ENCODE measurements around the gene CHTOP.

Gene CHTOP

DNA sequence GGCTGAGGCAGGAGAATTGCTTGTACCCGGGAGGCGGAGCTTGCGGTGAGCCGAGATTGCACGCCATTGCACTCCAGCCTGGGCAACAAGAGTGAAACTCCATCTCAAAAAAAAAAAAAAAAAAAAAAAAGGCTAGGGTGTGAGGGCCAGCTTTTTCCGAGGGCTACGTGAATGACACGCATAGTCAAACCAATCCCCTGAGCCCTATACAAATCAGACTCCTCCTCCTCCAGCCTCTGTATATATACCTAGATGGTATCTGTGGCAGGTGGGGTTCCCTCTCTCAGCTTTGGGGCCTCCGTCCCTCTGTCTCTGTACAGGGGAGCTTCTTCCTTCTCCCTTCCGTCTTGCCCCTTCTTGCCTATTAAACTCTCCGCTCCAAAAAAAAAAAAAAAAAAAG lies 27.7 kb upstream of the CHTOP start:
- Histone ChIP-seq H3K36me3 (ENCODE audit: control insufficient read depth, insufficient read depth, low read length) (no peaks in the 10 kb centered on the region), H3K4me3 (ENCODE audit: low read depth, low read length) (no peak overlapping the region), H3K4me1 (ENCODE audit: control insufficient read depth, insufficient read depth, low read length) (peaks cover 17% of the 10 kb centered on the region), H3K27me3 (ENCODE audit: control insufficient read depth, insufficient read depth, low read length) (no peaks in the 10 kb centered on the region), H3K9me3 (ENCODE audit: control insufficient read depth, insufficient read depth, low read length) (no peaks in the 10 kb centered on the region), H3K27ac (ENCODE audit: low read depth, low read length) (no peak overlapping the region), H3K9ac (ENCODE audit: low read depth, low read length) (no peak overlapping the region)

DNA sequence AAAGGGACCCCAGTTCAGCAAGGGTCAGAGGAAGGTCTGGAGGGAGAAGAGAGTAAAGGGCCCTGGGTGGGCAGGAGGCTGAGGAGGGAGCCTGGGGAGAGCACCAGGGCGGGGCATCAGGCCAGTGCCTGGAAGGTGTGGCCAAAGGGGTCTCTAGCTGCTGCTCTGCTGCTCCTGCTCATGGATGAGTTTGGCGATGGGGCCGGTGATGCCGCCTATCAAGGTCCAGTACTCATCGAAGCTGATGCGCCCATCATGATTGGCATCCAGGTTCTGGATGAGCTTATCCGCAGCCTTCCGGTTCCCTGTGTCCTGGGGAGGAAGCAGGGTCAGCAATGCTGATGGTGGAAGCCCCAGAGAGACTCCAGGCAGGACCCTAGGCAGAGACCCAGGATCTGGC lies 26.5 kb upstream of the CHTOP start:
- H3K27me3 ChIP-seq (ENCODE audit: control insufficient read depth, insufficient read depth, low read length) = no peaks in the 10 kb centered on the region
- no peak overlapping the region for H3K4me3 ChIP-seq (ENCODE audit: low read depth, low read length)
- no peak overlapping the region for H3K27ac ChIP-seq (ENCODE audit: low read depth, low read length)
- H3K9me3 ChIP-seq (ENCODE audit: control insufficient read depth, insufficient read depth, low read length) = no peaks in the 10 kb centered on the region
- H3K4me1 ChIP-seq (ENCODE audit: control insufficient read depth, insufficient read depth, low read length) = peaks cover 22% of the 10 kb centered on the region
- H3K9ac ChIP-seq (ENCODE audit: low read depth, low read length) = no peak overlapping the region
- no peaks in the 10 kb centered on the region for H3K36me3 ChIP-seq (ENCODE audit: control insufficient read depth, insufficient read depth, low read length)

DNA sequence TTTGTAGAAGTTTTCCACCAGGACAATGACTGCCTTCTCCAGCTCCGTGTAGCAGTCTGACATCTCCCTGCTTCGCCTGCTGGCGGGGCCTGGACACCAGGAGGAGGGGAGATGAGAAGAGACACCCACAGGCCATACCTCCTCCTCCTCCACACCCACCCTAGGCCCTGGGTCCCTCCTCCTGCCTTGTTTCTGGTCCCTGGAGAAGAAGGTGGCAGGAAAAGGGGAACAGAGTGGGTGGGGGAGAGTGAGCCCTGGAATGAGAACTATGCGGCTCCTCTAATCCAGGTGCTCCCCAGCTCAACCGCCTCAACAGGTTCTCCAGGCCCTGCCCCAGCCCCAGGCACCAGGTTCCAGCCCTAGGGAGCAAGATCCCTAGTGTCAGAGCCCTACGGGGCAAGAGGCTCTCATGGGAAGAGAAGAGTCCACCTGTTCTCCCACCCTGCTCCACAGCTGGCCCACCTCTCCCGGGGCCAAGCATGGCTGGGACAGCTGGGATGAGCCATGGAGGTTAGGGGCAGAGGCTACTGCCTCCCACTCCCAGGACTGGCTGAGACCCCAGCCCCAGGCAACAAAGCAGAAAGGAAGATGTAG lies 25.7 kb upstream of the CHTOP start:
- Histone ChIP-seq H3K27me3 (ENCODE audit: control insufficient read depth, insufficient read depth, low read length) (no peaks in the 10 kb centered on the region), H3K9me3 (ENCODE audit: control insufficient read depth, insufficient read depth, low read length) (no peaks in the 10 kb centered on the region), H3K27ac (ENCODE audit: low read depth, low read length) (peak overlapping the region; percentile 83), H3K4me1 (ENCODE audit: control insufficient read depth, insufficient read depth, low read length) (peaks cover 28% of the 10 kb centered on the region), H3K4me3 (ENCODE audit: low read depth, low read length) (no peak overlapping the region), H3K36me3 (ENCODE audit: control insufficient read depth, insufficient read depth, low read length) (no peaks in the 10 kb centered on the region), H3K9ac (ENCODE audit: low read depth, low read length) (no peak overlapping the region)

DNA sequence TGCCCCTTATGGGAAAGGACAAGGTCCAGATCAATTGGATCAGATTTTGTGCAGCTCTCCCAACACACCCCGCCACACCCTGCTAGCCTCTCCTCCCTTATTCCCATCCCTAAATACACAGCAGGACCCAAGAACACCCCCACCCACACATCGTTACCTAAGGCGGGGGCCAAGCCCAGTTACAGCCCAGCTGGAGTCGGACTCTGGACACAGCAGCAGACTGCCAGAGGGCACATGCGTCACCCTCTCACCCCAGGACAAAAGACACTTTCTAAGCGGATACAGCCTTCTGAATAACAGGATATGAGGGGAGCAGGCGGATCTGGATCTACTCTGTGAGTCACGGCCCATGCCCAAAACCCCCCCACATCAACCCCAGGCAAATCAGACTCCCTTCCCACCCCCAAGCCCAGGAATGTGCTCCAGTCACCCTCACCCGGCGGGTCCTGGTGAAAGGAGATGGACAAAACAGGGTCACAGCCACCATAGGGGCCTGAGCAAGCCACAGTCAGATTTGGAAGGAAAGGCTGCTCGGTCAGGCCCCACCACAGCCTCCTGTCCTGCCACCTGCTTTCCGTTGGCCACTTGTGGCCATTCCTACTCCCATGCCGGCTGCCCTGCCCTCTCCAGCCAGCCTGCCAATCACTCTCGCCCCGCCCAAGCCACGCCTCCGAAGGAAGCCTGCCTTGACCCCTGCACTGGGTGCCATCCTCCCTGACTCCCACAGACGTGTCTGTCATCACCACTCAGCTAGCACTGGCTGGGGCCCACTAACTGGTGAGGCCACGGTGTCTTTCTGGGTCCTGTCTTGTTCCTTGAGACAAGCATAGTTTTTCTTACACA lies 24.9 kb upstream of the CHTOP start:
- Histone ChIP-seq H3K36me3 (ENCODE audit: control insufficient read depth, insufficient read depth, low read length) (no peaks in the 10 kb centered on the region), H3K27ac (ENCODE audit: low read depth, low read length) (peak overlapping the region; percentile 83), H3K9ac (ENCODE audit: low read depth, low read length) (no peak overlapping the region; the same call in 1 of the 2 replicates), H3K9me3 (ENCODE audit: control insufficient read depth, insufficient read depth, low read length) (no peaks in the 10 kb centered on the region), H3K4me3 (ENCODE audit: low read depth, low read length) (peak overlapping the region; percentile 31), H3K4me1 (ENCODE audit: control insufficient read depth, insufficient read depth, low read length) (peaks cover 30% of the 10 kb centered on the region), H3K27me3 (ENCODE audit: control insufficient read depth, insufficient read depth, low read length) (no peaks in the 10 kb centered on the region)

DNA sequence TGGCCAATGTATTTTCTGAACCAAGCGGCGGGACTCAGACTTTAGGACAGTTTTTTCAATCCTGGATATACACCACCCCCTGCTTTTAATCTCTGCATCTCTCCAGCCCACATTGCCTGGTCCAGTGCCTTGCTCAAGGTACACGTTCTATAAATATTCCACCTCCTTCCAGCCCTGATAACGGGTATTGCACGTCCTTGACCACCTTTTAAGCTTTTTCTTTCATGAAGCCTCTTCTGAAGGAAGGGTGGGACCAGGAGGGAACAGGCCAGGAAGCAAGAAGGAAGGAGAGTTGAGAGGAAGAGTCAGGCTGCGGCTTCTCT lies 24.3 kb upstream of the CHTOP start:
- Histone ChIP-seq H3K27me3 (ENCODE audit: control insufficient read depth, insufficient read depth, low read length) (no peaks in the 10 kb centered on the region), H3K36me3 (ENCODE audit: control insufficient read depth, insufficient read depth, low read length) (no peaks in the 10 kb centered on the region), H3K9me3 (ENCODE audit: control insufficient read depth, insufficient read depth, low read length) (no peaks in the 10 kb centered on the region), H3K27ac (ENCODE audit: low read depth, low read length) (peak overlapping the region; percentile 83), H3K4me3 (ENCODE audit: low read depth, low read length) (no peak overlapping the region), H3K9ac (ENCODE audit: low read depth, low read length) (no peak overlapping the region), H3K4me1 (ENCODE audit: control insufficient read depth, insufficient read depth, low read length) (peaks cover 30% of the 10 kb centered on the region)

DNA sequence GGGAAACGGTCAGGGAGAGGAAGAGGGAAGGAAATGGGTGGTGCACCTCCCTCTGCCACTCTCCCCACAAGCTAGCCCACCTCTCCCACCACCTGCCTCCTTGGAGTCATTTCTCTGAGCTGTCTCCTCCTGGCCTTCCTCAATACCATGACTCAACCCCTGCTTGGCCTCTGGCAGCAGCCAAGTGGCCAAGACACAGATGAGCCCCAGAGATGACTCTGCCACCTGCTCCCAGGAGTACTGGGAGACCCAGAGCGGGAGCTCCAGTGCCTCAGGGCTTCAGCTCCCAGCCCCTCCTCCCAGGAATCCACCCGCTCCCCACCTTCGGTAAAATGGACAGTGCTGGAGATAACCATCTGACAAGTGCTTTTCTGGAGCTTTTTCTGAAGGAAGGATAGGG lies 23.5 kb upstream of the CHTOP start:
- Histone ChIP-seq H3K36me3 (ENCODE audit: control insufficient read depth, insufficient read depth, low read length) (no peaks in the 10 kb centered on the region), H3K27ac (ENCODE audit: low read depth, low read length) (no peak overlapping the region), H3K27me3 (ENCODE audit: control insufficient read depth, insufficient read depth, low read length) (no peaks in the 10 kb centered on the region), H3K9ac (ENCODE audit: low read depth, low read length) (no peak overlapping the region), H3K4me3 (ENCODE audit: low read depth, low read length) (no peak overlapping the region), H3K4me1 (ENCODE audit: control insufficient read depth, insufficient read depth, low read length) (peaks cover 30% of the 10 kb centered on the region), H3K9me3 (ENCODE audit: control insufficient read depth, insufficient read depth, low read length) (no peaks in the 10 kb centered on the region)

DNA sequence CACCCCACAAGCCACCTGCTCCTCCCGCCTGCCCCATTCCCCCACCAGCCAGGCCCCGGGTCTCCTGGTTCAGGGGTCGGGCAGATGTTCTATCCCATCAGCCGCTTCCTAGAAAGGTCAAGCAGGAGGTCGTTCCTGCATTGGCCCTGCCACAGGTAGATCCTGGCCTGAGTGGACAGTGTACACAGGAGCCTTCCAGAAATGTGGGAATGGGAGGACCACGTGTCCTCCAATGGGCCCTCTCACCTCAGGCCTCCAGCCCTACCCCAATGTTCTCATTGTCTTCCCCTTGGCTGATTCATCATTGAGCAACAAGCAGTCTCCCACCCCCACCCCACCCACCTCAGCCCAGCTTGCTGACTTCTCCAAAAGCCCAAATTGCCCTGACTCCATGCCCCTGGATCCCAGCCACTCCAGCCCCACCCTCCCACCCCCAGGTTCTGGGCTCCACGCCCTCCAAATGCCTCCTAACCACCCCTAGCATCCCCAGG lies 23.0 kb upstream of the CHTOP start:
- Histone ChIP-seq H3K27me3 (ENCODE audit: control insufficient read depth, insufficient read depth, low read length) (no peaks in the 10 kb centered on the region), H3K36me3 (ENCODE audit: control insufficient read depth, insufficient read depth, low read length) (no peaks in the 10 kb centered on the region), H3K9me3 (ENCODE audit: control insufficient read depth, insufficient read depth, low read length) (no peaks in the 10 kb centered on the region), H3K4me3 (ENCODE audit: low read depth, low read length) (no peak overlapping the region), H3K9ac (ENCODE audit: low read depth, low read length) (no peak overlapping the region), H3K4me1 (ENCODE audit: control insufficient read depth, insufficient read depth, low read length) (peaks cover 30% of the 10 kb centered on the region), H3K27ac (ENCODE audit: low read depth, low read length) (no peak overlapping the region)

DNA sequence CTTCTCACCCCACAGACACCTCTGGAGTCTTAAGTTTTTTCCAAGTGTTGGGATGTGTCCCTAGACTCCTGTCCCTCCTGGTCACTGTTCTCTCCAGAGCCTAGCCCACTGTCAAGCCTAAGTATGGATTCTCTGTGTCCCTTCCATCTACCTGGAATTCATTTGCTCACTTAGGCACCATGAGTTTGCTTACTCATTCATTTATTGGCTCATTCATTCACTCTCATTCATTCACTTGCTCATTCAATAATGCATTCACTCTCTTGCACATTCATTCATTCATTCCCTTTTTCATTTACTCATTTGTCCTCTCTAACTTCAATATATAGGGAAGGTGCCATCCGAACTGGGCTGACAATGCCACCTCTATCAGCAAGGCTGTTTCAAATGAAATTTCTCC lies 22.5 kb upstream of the CHTOP start:
- Histone ChIP-seq H3K9ac (ENCODE audit: low read depth, low read length) (no peak overlapping the region), H3K9me3 (ENCODE audit: control insufficient read depth, insufficient read depth, low read length) (no peaks in the 10 kb centered on the region), H3K4me3 (ENCODE audit: low read depth, low read length) (no peak overlapping the region), H3K27ac (ENCODE audit: low read depth, low read length) (no peak overlapping the region), H3K27me3 (ENCODE audit: control insufficient read depth, insufficient read depth, low read length) (no peaks in the 10 kb centered on the region), H3K4me1 (ENCODE audit: control insufficient read depth, insufficient read depth, low read length) (peaks cover 32% of the 10 kb centered on the region), H3K36me3 (ENCODE audit: control insufficient read depth, insufficient read depth, low read length) (no peaks in the 10 kb centered on the region)

DNA sequence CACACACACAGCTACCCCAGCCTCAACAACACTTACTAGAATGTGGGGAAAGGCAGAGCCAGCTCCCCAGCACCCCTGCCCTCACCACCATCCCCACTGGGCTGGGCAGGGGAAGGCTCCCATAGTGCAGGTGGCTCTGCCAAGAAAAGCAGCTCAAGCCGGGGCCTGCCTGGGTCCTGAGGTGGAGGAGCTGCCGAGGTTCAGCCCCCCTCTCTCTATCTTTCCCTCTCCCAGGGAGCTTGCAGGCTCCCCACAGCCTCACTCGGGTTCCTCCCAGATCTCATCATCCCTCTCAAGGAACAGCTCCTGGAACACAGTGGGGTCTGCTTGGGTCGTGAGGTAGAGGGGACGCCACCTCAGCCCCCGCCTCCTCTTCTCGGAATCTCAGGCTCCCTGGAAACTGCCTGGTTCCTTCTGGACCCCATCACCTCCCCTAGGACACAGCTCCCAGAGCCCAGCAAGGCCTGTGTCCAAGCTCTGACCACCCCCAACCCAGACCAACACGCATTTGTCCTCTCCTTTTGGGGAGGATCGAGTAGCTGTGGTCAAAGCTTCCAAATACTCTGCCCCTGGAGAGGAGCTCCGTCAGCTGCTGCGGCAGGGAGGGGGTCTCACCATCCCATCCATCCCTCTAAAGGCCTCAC lies 21.6 kb upstream of the CHTOP start:
- peaks cover 34% of the 10 kb centered on the region for H3K4me1 ChIP-seq (ENCODE audit: control insufficient read depth, insufficient read depth, low read length)
- no peak overlapping the region for H3K27ac ChIP-seq (ENCODE audit: low read depth, low read length)
- H3K9ac ChIP-seq (ENCODE audit: low read depth, low read length) = no peak overlapping the region
- no peaks in the 10 kb centered on the region for H3K36me3 ChIP-seq (ENCODE audit: control insufficient read depth, insufficient read depth, low read length)
- H3K4me3 ChIP-seq (ENCODE audit: low read depth, low read length) = peak overlapping the region; percentile 41; the same call in 1 of the 2 replicates
- H3K9me3 ChIP-seq (ENCODE audit: control insufficient read depth, insufficient read depth, low read length) = no peaks in the 10 kb centered on the region
- H3K27me3 ChIP-seq (ENCODE audit: control insufficient read depth, insufficient read depth, low read length) = no peaks in the 10 kb centered on the region

DNA sequence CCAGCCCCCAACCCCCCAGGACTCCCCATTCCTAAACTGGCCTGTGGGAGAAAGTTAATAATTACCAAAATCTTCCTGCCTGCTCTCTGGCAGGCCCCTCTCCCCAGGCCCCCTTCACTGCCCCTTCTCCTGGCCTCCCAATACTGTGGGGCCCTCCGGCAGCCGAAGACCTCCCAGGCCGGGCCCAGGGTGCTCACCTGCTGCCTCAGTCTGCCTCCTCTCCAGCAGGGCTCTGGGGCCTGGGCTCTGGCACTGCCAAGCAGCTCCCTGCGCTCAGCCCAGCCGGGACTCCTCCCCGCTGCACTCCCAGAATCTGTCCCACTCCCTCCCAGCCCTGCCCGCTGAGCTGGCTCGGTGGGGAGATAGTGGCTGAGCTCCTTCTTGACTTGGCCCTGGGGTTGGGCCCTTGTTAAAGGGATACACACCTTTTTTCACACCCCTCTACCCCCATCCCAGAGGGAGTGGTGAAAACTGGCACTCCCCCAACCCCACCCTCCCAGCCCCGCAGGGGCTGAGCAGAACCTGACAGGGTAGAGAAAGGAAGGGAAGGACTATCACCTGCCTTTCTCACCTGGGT lies 21.0 kb upstream of the CHTOP start, which contains the start of gene S100A16:
Gene S100A16 (minus strand): TSS at position 383 of the 577 bp plus-strand sequence. CDS start 4,986 bp downstream, outside the sequence.
- H3K9ac ChIP-seq (ENCODE audit: low read depth, low read length) = no peak within 1 kb of the TSS

More for the DNA sequence above, 21.0 kb upstream of the CHTOP start, which contains the start of gene S100A16:
- Histone ChIP-seq H3K36me3 (ENCODE audit: control insufficient read depth, insufficient read depth, low read length) (no peaks in the 10 kb centered on the region), H3K9me3 (ENCODE audit: control insufficient read depth, insufficient read depth, low read length) (no peaks in the 10 kb centered on the region), H3K4me1 (ENCODE audit: control insufficient read depth, insufficient read depth, low read length) (peaks cover 34% of the 10 kb centered on the region), H3K27me3 (ENCODE audit: control insufficient read depth, insufficient read depth, low read length) (no peaks in the 10 kb centered on the region), H3K4me3 (ENCODE audit: low read depth, low read length) (peak within 1 kb of the TSS; percentile 41; the same call in 1 of the 2 replicates), H3K27ac (ENCODE audit: low read depth, low read length) (no peak within 1 kb of the TSS)

Measured in HUES48 (cell line).